HG03280 (cell line): ENCODE measurements around the gene NOS2.
"Not testable (repeated sequence)": the region's sequence is repeated elsewhere in the genome, so short reads cannot be mapped to it uniquely, and the experiment has no call there.

Experiments
- ATAC-seq: cut with Tn5 transposase; IDR thresholded peaks from one replicate; pipeline ENCODE4 v1.9.1; 2021; ENCODE audit warnings: mild to moderate bottlenecking, moderate library complexity; ENCODE audit not compliant: unreplicated experiment

NOS2 gene

GRCh38 chr17:27733773-27734172 lies 66.6 kb downstream of the NOS2 start:
- no peak for ATAC-seq

GRCh38 chr17:27732746-27733145 lies 67.6 kb downstream of the NOS2 start:
- ATAC-seq, result not testable (repeated sequence)

GRCh38 chr17:27725982-27726381 lies 74.3 kb downstream of the NOS2 start:
- ATAC-seq, result not testable (repeated sequence)

GRCh38 chr17:27721797-27722196 lies 78.5 kb downstream of the NOS2 start:
- no peak for ATAC-seq
